GM18867 (cell line): Measurements from ENCODE around the gene KNDC1.
"Not testable (repeated sequence)": the region's sequence is repeated elsewhere in the genome, so short reads cannot be mapped to it uniquely, and the experiment has no call there.

ENCODE experiments used
- ATAC-seq: cut with Tn5 transposase; IDR thresholded peaks from one replicate; pipeline ENCODE4 v1.9.1; 2021; ENCODE audit warnings: mild to moderate bottlenecking, moderate library complexity; ENCODE audit not compliant: unreplicated experiment

Gene KNDC1, protein sequence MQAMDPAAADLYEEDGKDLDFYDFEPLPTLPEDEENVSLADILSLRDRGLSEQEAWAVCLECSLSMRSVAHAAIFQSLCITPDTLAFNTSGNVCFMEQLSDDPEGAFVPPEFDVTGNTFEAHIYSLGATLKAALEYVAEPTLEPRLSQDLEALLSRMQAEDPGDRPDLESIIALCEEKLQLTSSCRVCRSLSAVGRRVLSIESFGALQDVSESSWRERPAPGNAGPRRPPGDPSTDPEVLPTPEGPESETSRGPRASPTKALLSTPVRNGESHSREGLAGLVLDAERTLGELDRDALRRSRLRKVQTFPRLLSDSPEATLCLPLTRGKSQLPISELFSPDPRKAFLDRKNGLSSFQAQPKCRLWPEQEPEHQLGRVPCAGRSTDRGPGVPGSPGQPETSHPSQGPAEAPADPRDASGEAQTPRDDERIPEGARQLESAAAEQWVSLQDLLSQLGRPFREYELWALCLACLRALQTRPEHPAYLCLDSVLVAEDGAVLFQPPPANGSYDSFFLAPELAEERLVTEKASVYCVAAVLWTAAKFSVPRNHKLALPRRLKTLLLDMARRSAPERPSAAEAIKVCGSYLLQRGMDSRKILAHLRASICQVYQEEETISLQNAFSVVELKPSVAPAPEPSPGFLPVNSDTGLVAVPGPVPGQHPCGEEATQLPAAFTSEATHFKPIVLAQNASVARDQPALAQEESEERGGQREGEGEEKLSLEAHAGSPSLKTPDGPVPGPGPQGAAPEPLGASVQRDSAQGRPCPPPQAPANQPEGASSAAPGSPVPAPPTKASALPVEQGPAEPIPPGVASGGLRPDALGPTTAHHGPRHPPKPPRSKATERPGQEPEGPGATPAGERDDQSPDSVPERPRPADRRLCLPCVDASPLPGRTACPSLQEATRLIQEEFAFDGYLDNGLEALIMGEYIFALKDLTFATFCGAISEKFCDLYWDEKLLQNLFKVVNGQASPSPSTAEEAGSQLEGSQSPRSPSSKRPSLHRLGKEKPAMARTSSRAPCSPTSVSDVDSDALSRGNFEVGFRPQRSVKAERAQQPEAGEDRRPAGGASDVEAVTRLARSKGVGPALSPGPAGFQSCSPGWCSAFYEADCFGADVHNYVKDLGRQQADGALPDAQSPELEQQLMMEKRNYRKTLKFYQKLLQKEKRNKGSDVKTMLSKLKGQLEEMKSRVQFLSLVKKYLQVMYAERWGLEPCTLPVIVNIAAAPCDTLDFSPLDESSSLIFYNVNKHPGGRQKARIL (N-terminal part only)

GRCh38 chr10:133159950-133160825, at the start of gene KNDC1:
KNDC1 (plus strand) TSS chr10:133160219; CDS start chr10:133160468, 249 bp downstream.
- ATAC-seq: peak; percentile 58

DNA sequence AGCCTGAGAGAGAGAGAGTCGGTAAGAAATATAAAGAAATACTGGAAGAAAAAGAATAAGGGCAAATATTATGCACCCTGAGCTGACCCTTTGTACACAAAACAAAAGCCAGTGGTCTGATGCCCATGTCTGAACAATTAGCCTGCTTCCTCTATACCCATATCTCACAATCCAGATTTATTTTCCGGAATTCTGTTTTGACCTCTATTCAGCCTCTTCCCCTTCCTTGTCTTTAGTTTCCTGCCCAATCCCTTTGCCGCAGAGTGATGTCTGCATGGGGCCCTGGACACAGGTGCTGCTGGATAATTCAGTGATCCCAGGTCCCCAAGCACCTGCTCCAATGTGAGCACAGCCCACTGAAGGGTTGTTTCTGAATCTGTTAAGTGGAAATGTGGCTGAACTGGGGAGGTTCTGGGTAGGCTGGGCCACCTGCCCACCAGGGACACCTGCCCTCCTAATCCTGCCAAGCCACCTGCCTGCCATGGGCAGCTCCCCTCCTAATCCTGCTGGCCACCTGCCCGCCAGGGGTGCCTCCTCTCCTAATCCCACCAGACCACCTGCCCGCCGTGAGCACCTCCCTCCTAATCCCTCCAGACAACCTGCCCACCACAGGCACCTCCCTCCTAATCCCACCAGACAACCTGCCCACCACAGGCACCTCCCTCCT, 49.3 kb upstream of the KNDC1 start:
- no peak for ATAC-seq

GRCh38 chr10:133111640-133112039, 48.4 kb upstream of the KNDC1 start:
- not testable (repeated sequence) for ATAC-seq

DNA sequence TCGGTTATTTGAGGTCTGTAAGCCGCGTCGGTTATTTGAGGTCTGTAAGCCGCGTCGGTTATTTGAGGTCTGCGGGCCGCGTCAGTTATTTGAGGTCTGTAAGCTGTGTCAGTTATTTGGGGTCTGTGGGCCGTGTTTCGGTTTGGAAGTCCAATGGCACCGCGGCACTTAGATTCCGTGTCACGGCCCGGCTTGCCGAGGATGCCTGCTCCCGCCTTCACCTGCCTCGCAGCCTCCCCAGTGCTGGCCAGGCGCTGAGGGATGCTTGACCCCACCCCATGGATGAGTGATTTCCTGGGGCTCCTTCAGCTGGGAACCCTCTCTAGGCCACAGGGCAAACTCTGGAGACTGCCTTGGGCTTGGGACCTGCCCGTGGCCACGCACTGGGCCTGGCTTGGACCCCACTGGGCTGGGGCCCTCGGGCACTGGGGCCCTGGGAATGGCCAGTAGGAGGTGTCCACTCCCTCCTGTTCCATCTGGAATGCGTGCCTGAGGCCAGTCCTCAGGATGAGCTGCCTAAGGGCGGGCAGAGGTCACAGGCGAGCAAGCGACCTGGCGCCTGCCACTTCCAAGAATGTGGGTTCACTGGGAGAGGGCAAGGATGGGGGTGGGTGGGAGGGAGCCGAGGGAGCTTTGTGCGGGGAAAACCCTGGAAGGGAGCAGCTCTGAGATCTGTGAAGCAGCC, 46.7 kb upstream of the KNDC1 start:
- no peak for ATAC-seq

DNA sequence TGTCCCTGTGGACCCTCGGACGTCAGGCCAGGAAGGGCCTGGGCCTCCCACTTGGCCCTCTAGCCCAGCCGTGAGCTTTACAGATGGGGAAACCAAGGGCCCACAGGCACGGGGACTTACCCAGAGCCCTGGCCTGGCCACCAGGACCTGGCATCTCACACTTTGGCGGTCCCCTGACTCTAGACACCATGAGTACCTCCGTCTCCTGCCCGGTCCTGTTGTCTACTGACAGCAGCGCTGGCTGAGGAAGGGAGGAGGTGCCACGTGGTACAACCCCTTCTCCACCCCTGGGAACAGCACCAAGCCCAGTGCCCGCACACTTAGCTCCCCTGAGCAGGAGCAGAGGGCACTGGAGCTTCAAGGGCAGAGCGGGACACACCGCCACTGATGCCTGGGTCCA, 46.2 kb upstream of the KNDC1 start:
- ATAC-seq: no peak

DNA sequence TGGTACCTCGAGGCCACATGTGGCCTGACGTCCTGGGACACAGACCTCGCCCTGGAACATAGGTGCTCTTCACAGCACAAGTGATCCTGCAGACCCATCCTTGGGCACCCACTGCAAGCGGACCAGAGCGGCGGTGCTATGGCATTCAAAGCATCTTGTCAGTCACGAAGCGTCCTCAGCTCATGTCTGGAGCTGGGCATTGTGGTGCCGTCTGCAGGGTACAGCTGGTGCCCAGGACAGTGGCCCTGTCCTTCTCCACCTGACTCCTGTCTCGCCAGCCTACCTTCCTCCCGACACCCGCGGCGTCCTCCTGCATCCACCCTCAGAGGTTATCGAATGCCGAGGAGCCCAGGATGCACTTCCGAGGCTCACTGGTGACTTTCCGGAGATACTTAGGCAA, 45.8 kb upstream of the KNDC1 start:
- ATAC-seq: no peak

GRCh38 chr10:133114726-133115452, 45.1 kb upstream of the KNDC1 start:
- ATAC-seq: no peak

- ATAC-seq: no peak
Observed at GRCh38 chr10:133115453-133115842, 44.6 kb upstream of the KNDC1 start.

GRCh38 chr10:133115976-133116375, 44.0 kb upstream of the KNDC1 start:
- ATAC-seq: no peak

DNA sequence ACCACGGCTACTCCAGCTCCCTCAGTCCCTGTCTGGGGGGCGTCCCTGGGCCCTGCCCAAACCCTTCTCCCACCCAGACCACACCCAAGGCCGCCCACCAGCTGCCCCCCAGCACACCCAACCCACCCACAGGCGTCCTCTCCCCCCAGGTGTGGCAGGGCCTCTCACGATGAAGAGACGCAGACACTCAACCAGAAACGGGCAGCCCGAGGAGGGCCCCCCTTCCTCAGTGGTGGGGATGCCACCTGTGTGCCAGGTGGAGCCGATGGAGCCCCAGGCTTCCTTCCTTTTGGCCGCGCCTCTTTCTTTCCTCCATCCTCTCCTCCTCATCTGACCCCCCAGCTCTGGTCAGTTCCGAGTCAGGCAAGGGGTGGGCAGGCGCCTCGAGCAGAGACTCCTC, 43.6 kb upstream of the KNDC1 start:
- no peak for ATAC-seq

GRCh38 chr10:133117036-133117687, 42.9 kb upstream of the KNDC1 start:
- no peak for ATAC-seq

DNA sequence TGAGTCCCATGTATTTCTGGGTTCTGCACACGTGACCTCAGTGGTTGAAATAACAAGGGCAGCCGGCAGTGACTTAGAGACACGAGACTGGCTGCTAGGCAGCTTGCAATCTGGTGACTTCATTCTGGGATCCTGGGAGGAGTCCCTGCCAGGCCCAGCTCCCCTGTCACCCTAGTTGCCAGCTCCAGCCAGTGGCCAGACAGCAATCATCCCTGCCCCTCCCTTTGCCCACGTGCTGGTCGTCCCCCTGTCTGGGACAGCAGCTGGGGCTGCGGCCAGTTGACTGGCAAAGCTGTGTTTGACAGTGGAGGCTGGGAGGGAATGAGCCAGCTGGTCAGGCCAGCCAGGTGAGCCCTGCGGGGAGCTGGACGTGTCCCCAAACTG, 42.3 kb upstream of the KNDC1 start:
- ATAC-seq: no peak

DNA sequence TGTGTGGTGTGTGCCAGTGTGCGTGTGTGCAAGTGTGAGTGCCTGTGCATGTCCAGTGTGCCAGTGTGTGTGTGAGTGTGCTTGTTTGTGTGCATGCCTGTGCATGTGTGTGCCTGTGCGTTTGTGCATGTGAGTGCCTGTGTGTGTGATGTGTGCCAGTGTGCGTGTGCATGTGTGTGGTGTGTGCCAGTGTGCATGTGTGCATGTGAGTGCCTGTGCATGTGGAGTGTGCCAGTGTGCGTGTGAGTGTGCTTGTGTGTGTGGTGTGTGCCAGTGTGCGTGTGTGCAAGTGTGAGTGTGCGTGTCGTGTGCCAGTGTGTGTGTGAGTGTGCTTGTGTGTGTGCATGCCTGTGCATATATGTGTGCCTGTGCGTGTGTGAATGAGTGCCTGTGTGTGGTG, 38.5 kb upstream of the KNDC1 start:
- no peak for ATAC-seq

DNA sequence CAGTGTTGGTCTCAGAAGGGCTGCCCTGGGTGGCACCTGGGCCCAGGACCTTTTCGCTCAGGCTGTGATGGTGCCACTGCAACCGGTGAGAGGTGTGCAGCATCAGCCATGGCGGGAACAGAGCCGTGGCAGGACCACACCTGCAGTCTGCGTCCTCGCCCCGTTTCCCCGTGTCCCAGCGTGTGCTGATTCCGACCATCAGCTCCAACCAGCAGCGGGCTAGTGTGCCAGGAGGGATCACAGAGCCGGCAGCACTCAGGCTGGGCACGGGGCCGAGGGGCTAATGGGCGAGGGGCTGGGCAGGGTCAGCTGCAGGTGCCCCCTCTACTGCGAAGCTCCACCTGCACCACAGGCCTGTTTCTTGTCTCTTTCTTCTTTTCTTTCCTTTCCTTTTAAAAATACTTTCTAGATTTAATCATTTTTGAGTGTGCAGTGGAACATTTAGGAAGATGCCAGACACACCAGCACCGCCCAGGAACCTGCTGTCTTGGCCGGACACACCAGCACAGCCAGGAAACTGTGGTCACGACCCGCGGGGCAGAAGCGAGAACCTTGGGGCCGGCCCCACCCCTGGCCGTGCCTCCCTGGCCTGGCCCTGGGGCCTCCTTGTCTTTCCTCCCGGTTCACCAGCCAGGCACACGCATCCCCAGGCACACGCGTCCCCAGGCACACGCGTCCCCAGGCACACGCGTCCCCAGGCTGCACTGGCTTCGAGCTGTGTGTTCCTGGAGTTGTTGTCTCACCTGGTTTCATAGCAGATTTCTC, 37.7 kb upstream of the KNDC1 start:
- ATAC-seq: no peak

- ATAC-seq: no peak
Observed at GRCh38 chr10:133123050-133123745, 36.8 kb upstream of the KNDC1 start.

DNA sequence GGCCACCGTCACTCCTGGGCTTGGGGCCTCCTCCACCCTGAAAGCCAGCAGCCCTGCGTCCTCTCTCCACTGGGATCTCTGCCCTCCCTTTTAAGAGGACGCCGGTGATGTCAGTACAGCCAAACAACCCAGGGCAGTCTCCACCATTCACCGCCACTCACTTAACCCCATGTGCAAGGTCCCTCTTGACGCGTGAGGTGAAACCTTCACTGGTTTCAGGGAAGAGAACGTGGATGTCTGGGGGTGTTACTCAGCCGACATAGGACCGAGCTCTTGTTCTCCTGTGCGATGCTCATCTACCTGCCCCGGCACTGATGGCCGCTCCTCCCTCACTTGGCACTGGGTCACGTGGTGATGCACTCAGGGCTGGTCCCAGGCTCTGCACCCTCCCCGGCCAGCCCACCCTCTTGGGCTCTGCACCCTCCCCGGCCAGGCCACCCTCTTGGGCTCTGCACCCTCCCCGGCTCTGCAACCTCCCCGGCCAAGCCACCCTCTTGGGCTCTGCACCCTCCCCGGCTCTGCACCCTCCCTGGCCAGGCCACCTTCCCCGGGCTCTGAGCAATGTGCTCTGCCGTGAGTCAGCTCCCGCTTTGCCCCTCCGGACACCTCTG, 36.2 kb upstream of the KNDC1 start:
- no peak for ATAC-seq
